Stimulated activated CD8-positive, alpha-beta memory T cell treated with anti-CD3 and anti-CD28 coated beads, Interleukin-15, amount 100 ng/mL, for 1 hour (primary cell): Measurements from ENCODE around the gene IL12A.

Experiments used
- DNase-seq: peaks from one replicate; pipeline ENCODE4 v3.0.0-alpha.2; 2020; ENCODE audit warnings: low read depth

IL12A gene

GRCh38 chr3:160027541-160028195 is 39.0 kb downstream of the IL12A start:
- no peak for DNase-seq

GRCh38 chr3:160035757-160036156 is 47.1 kb downstream of the IL12A start:
- no peak for DNase-seq

- DNase-seq = no peak
These were observed 50.4 kb downstream of the IL12A start for GRCh38 chr3:160038862-160039562.

GRCh38 chr3:160040181-160040580 is 51.5 kb downstream of the IL12A start:
- no peak for DNase-seq

- DNase-seq = no peak
These were observed 52.8 kb downstream of the IL12A start for GRCh38 chr3:160041465-160041864.

GRCh38 chr3:160044121-160044520 is 55.5 kb downstream of the IL12A start:
- no peak for DNase-seq
